HG03025 (cell line): ENCODE results near the gene OCIAD1.
"Not testable (repeated sequence)": the region's sequence is repeated elsewhere in the genome, so short reads cannot be mapped to it uniquely, and the experiment has no call there.

ENCODE experiments used
- ATAC-seq: cut with Tn5 transposase; IDR thresholded peaks from one replicate; pipeline ENCODE4 v1.9.1; 2021; ENCODE audit warnings: mild to moderate bottlenecking, moderate library complexity; ENCODE audit not compliant: unreplicated experiment, low FRiP score

OCIAD1 gene

GRCh38 chr4:48879561-48880442 lies 48.9 kb downstream of the OCIAD1 start:
- ATAC-seq, result no peak

- not testable (repeated sequence) for ATAC-seq
Observed at GRCh38 chr4:48881646-48882045, 50.8 kb downstream of the OCIAD1 start.

GRCh38 chr4:48889750-48890149 lies 58.9 kb downstream of the OCIAD1 start:
- not testable (repeated sequence) for ATAC-seq

- ATAC-seq, result no peak
Observed at GRCh38 chr4:48891028-48891619, 60.2 kb downstream of the OCIAD1 start.

GRCh38 chr4:48896845-48897244 lies 66.0 kb downstream of the OCIAD1 start:
- ATAC-seq, result no peak

GRCh38 chr4:48898733-48899431 lies 68.0 kb downstream of the OCIAD1 start:
- no peak for ATAC-seq

- ATAC-seq, result no peak
Observed at GRCh38 chr4:48899432-48899749, 68.5 kb downstream of the OCIAD1 start.

GRCh38 chr4:48899950-48900349 lies 69.1 kb downstream of the OCIAD1 start:
- ATAC-seq, result no peak

- ATAC-seq, result no peak
Observed at GRCh38 chr4:48901196-48901595, 70.3 kb downstream of the OCIAD1 start.

- no peak for ATAC-seq
Observed at GRCh38 chr4:48902266-48902665, 71.4 kb downstream of the OCIAD1 start.

- no peak for ATAC-seq
Observed at GRCh38 chr4:48904101-48904500, 73.2 kb downstream of the OCIAD1 start.

- no peak for ATAC-seq
Observed at GRCh38 chr4:48904541-48905142, 73.8 kb downstream of the OCIAD1 start.

- no peak for ATAC-seq
Observed at GRCh38 chr4:48905363-48906015, 74.6 kb downstream of the OCIAD1 start.

- ATAC-seq, result peak; percentile 95
Observed at GRCh38 chr4:48906206-48907173, 75.6 kb downstream of the OCIAD1 start, which contains the start of gene OCIAD2. Gene OCIAD2, minus strand, starts transcription at chr4:48906774. Its CDS starts 2,225 bp downstream, at chr4:48904549.

GRCh38 chr4:48907706-48908477 lies 77.0 kb downstream of the OCIAD1 start:
- ATAC-seq, result no peak

- ATAC-seq, result no peak
Observed at GRCh38 chr4:48908687-48909086, 77.8 kb downstream of the OCIAD1 start.

GRCh38 chr4:48909697-48910096 lies 78.8 kb downstream of the OCIAD1 start:
- ATAC-seq, result no peak

- ATAC-seq, result no peak
Observed at GRCh38 chr4:48910511-48910910, 79.6 kb downstream of the OCIAD1 start.
